Activated CD8-positive, alpha-beta memory T cell treated with anti-CD3 and anti-CD28 coated beads, Interleukin-2, amount 50 U/mL, for 24 hours (primary cell): ENCODE results near the gene GOSR2.
"Not testable (repeated sequence)": the region's sequence is repeated elsewhere in the genome, so short reads cannot be mapped to it uniquely, and the experiment has no call there.

ENCODE experiments used
- DNase-seq: peaks from one replicate; pipeline ENCODE4 v3.0.0-alpha.2; 2020; ENCODE audit errors: extremely low read depth

Gene GOSR2

GRCh38 chr17:46964315-46965265 lies 41.6 kb downstream of the GOSR2 start:
- no peak for DNase-seq

DNA sequence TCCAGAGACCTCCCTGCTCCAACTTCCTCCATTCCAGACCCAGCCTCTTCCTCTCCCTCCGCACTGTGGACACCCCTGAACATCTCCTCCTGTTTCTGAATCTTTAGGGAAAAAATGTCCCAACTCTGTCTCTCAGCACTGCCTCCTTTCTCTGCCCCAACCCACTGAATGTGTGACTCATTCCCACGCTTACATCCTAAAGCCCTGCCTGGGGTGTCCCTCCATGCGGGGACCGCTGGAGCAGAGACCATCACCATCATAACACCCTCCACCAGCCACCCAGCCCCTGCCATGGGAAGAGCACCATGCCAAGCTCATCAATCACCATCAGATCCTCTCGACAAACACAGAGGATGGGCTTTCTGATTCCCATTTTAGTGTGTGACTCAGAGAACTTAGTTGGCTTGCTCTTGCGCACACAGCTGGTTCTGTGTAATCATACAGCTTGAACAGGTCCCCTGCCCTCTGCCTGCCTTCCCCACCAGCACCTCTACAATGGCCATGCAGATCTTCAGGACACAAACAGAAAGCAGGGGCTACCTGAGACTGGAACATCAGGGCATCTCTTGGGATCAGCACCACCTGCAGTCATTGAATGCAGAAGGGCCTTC lies 45.4 kb downstream of the GOSR2 start:
- DNase-seq = no peak

DNA sequence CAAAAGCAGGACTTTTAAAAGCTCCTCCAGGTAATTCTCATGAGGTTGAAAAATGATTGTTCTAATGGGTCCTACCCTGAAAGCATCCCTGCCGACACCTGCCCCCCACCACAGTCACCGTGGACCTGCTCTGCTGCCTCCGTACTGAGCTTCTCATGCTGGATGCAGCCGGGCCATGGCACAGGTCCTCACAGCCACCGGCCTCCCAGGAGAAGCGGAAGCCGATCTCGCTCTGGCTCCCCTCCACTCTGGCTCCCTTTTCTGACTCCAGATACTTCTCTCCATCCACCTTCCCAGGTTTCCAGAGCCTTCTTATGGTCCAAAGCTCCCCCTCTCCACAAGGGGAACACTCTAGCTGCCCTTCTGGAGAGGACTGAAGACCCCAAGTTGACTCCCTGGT lies 45.9 kb downstream of the GOSR2 start:
- no peak for DNase-seq

DNA sequence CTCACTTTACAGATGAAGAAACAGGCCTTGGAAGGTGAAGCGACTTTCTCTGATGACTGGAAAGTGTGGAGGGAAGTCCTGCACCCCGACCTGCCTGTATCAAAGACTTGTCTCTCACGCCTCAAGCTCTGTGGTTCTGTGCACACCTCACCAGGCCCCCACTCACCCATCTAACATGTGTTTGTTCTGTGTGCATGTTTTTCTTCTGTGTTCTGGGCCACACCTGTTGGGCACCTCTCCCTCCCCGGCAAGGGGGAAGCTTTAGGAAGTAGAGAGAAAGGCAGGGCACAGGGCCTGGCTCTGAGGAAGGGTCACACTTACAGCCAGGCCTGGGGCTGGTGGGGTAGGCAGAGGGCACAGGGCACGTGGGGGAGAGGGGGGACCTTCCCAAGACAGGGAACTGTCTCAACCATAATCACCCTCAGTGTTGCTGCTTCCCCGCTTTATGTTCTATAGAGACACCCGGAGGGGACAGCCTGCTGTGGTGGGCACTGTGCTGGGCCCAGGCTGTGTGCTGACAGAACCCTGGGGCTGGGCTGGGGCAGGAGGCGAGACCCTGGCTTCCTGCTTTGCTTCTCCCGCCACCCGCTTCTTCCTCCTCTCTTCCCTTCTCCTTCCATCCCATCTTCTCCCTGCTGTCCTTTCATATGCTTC lies 48.8 kb downstream of the GOSR2 start:
- DNase-seq = no peak

- no peak for DNase-seq
Observed at GRCh38 chr17:46972346-46972745, 49.4 kb downstream of the GOSR2 start.

- DNase-seq = no peak
Observed at GRCh38 chr17:46974086-46974485, 51.1 kb downstream of the GOSR2 start.

DNA sequence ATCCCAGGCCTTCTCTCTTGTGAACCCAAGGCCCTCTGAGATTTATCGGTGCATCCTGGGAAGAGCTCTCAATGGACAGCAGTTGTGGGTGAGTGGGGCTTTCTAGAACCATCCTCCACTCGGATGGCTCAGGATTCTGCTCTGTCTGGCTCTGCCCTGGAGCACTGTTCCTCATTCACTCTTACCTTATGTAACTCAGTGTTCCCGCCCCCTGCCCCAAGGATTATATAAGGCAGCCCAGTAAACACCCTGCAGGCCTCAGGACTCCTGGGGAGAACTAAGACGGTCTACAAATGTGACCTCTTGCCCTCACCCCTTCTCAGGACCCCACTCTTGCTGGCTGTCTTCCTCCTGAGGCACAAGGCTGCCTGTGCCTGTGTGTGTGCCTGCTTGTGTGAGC lies 52.3 kb downstream of the GOSR2 start:
- no peak for DNase-seq

DNA sequence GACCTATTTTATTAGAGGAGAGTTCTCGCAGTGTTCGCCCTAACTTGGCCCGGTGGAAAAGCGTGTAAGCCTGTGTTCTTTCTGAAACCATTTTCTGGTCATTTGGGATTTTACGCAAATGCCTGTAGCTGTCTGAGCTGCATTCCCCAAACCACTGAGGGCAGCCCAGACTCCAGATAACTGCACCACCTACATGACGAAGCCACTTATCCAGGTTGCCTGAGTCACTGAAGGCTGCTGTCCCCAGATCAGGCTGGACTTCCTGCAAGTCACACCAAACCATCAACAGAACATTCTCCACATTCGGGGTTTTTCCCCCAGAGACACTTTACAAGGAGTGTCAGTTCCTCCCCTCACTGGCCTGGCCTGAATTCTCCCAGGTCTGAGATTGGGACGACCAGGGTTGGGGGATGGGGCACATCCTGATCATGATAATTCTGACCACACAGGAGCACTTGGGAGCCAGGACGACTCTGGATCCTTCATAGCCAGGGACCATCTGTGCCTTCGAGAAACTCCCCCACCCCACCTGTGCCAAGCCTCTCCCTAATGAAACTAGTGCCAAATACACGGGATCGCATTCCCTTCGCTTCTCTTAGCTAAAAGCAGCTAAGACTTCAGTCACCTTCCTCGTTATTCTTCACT lies 53.8 kb downstream of the GOSR2 start:
- DNase-seq = no peak

DNA sequence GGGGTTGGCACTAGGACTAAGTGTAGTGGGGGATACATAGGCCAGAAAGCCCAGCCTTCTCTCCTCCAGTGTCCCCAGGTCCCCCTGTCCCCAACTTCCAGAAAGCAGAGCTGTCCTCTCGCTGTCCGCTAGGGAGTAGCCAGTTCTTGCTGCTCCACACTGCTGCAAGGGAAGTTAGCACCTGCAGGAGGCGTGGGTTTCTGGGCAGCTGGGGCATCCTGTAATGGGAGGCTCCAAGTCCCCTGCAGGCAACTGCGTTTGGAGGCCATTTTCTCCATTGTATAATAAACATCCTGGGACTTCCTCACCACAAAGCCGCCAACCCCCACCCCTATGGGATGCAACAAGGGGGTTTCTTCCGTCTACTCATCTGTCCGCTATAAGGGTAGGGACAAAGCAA lies 54.4 kb downstream of the GOSR2 start:
- no peak for DNase-seq

- no peak for DNase-seq
Observed at GRCh38 chr17:46977750-46978488, 55.0 kb downstream of the GOSR2 start.

DNA sequence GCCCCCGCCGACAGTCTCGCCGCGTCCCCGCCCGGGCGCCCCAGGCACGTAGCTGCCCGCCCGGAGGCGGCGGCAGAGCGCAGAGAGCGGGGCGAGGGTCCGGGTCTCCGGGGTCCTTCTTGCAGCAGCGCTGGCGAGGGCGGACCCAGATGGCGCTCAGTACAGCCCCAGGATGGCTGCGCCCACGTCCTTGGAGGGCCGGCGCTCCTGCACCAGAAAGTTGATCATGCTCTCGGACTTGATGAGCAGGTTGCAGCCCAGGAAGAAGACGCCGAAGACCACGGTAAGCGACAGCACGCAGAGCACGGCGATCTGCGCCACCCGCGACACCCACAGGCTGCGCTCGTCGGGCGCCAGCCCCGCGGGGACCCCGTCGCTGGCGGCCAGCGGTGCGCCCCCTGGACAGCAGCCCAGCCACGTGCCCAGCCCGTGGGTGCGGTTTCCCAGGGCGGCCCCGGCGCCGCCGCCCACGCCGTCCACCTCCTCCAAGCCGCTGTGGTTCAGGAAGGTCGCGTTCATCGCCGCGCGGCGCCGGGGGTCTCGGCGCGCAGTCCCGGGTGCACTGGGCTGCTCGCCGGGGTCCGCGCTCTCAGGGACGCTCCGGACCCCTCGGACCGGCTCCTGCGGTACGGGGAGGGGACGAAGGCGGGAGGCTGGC lies 55.7 kb downstream of the GOSR2 start:
- no peak for DNase-seq

DNA sequence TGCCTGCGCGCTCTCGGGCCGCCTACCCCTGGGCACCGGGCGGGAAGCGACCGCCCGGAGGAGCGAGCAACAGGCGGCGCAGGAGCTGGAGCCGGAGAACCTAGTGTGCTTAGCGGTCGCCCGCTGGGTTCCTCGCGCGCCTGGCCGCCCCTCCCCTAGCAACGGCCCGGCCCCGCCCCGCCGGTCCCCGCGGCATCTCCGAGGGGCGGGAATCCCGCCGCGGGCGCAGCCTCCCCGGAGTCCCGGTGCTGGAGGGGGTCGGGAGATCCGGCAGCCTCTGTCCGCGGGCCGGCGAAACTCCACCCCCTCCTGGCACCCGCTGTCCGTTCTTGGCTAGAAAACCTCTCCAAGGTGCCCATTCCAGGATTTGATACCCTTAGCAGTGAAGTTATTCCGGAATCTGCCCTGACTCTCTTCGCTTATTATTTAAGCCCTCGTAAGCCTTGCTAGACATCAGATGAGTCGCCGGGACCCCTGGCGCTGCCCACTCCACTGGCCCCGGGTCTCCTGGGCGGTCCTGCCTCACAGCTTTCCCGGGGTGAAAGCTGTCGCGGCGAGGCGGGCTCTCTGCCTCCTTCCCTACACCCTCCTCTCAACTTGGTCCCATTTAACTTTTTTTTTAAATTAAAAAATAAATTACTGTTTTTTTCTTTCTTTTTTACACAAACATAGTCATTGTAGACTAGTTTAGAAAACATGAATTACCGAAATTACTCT lies 56.3 kb downstream of the GOSR2 start, which contains the start of gene RPRML:
Gene RPRML, minus strand, starts transcription at position 107 of the 717 bp plus-strand sequence. CDS start 246 bp downstream, outside the sequence.
- DNase-seq = no peak

GRCh38 chr17:46982577-46982976 lies 59.6 kb downstream of the GOSR2 start:
- no peak for DNase-seq

GRCh38 chr17:46983782-46984181 lies 60.8 kb downstream of the GOSR2 start:
- DNase-seq = no peak

DNA sequence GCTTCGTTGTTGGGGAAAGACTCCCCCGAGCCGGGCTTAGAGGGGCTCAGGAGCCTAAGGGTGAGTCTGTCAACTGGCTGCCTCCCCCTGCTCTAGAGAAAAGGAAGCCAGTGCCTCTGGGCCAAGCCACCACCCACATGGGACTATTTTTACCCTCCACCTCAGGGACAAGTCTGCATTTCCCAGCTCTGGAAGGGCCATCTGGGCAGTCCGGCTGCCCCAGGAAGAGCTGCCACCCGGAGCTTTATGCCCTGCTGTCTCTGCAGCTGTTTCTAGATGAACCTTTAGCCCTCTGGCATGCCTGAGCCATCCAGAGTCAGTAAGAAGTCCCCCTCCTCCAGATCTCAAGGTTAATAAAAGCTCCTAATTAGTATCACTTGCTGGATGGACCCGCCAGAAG lies 61.4 kb downstream of the GOSR2 start:
- DNase-seq = no peak

- no peak for DNase-seq
Observed at GRCh38 chr17:46984892-46985291, 61.9 kb downstream of the GOSR2 start.

DNA sequence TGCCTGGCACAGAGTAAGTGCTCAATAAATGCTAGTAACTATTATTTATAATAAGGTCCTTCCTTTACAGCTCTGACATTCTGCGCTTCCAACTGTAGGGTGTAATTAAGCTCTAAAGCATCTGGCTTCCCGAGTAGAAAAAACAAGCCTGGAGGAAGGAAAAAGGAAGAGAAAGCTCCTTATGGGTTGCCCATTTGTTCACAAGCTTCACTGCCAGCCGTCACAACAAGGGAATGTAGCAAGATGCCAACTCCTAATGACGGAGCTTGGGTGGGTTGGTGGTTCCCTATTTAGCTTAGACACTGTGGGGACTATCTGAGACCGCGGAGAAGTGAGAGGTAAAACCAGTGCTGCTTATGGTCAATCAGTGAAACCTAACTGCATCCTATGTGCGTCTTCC lies 63.4 kb downstream of the GOSR2 start:
- no peak for DNase-seq

- DNase-seq = not testable (repeated sequence)
Observed at GRCh38 chr17:46987927-46988326, 65.0 kb downstream of the GOSR2 start.

GRCh38 chr17:46989637-46990431 lies 66.9 kb downstream of the GOSR2 start:
- no peak for DNase-seq
